GM12873 (cell line): ENCODE results near the gene RXRA.

Experiments
- CTCF ChIP-seq: IDR thresholded peaks from 2 replicates; pipeline ENCODE4 v1.5.1; 2012; ENCODE audit warnings: low read depth, mild to moderate bottlenecking, moderate library complexity, low read length, control low read depth; ENCODE audit not compliant: insufficient read depth; ENCODE audit errors: missing control alignments

RXRA gene

DNA sequence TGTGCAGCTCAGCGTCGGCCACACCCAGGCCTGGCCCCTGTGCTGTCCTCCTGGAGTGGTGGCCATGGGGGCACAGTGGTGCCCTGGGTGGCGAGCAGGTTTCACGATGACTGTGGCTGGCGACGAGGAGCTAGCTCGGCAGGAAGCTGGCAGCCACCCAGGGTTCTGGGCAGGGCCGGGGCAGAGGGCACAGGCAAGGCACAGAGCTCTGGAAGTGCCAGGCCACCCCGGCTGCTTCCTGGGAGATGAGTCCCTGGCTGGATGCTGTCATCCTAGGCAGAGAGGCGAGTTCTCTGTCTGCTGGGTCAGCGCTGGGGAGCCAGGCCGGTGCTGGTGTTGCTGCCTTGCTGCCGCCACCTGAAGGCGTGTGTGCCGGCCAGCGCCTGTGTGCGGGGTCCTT is 51.7 kb downstream of the RXRA start:
- no peak for TF ChIP-seq CTCF

DNA sequence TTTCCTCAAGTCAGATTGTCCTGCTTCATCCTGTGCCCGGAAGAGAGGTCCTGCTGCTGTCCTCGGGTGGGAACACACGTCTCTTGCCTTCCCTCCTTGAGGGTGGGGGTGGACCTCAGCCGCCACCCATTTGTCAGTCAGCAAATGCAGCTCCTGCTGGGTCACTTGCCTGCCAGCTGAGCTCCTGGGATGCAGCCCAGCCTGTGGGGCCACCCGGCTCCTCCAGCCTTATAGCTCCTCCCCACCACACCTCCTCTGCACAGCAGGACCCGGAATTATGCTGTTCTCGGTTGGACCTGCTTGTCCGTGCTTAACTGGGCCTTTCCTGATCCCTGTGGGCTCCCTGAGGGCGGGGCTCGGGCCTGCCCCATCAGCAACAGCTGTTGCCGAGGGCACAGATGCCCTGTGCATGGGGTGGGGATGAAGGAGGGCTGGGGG is 52.7 kb downstream of the RXRA start:
- no peak for TF ChIP-seq CTCF

DNA sequence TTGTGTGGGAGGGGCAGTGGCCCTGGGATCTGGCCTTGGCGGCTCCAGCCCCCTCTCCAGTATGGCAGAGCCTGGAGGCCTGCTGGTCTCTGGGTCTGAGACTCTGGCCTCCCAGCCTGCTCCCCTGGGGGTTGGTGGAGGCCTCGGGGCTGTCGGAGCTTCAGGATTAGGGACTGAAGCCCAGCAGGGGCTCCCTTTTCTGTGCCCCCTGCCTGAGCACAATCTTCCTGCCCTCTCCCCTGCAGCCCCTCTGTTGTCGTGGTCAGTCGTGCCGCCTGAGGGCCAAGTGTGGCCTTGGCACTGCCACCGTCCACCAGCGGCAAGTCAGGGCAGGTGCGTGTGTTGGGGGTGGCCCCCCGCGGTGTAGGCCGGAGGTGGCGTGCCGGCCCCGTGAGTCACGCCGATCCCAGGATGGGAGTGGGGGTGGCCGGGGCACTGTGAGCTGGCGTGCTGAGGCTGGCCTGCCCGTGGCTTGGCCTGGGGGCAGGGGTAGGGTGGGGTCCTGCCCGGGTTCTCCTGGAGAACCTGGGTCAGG is 53.6 kb downstream of the RXRA start:
- TF ChIP-seq CTCF, result no peak

DNA sequence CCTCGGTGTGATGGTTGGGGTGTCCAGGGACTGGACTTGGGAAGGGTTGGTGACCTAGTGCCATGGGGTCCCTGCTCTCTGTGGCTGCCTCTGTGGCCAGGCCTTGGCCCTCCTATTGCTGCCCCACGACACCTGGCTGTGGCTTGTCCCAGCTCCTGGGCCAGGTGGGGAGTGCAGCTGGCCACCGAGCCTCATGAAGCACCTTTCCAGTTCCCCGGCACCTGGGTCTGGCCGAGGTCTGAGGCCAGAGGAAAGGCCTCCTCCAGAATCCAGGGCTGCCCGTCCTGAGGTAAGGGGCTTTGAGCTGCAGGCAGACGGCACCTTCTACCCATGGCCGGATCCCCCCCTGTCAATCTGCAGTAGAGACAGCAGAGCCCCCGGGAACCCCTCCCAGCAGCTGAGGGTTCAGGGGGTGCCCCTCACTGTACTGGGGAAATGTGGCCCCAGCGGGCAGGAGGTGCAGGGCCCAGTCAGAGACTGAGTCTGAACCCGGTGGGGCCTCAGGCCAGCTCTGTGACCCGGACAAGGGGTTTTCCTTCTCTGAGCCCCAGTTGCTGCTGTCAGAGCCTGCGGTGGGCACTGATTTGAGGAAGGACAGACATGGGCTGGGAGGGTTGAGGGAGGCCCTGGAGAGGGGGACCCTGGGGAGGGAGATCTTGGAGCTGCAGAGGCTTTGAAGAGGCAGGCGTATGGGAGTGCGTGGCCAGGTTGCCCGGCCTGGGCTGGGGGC is 54.5 kb downstream of the RXRA start:
- no peak for TF ChIP-seq CTCF

DNA sequence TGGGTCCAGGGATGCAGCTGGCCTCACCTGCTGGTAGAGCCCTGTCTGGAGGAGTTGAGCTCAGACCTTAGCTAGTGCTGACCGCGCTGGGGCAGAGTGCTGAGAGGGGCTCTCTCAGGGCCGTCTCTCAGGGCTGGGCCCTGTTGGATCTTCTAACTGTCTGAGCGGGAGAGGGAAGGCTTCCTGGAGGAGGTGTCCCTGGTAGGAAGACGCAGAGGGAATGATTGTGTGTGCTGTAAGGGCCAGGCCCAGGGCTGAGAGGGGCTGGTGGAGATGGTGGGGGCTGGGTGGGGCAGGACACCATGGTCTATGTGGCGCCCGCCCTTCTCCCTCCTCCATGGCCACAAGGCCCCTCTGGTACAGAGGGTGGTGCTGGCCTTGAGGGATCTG is 55.0 kb downstream of the RXRA start:
- TF ChIP-seq CTCF, result no peak

DNA sequence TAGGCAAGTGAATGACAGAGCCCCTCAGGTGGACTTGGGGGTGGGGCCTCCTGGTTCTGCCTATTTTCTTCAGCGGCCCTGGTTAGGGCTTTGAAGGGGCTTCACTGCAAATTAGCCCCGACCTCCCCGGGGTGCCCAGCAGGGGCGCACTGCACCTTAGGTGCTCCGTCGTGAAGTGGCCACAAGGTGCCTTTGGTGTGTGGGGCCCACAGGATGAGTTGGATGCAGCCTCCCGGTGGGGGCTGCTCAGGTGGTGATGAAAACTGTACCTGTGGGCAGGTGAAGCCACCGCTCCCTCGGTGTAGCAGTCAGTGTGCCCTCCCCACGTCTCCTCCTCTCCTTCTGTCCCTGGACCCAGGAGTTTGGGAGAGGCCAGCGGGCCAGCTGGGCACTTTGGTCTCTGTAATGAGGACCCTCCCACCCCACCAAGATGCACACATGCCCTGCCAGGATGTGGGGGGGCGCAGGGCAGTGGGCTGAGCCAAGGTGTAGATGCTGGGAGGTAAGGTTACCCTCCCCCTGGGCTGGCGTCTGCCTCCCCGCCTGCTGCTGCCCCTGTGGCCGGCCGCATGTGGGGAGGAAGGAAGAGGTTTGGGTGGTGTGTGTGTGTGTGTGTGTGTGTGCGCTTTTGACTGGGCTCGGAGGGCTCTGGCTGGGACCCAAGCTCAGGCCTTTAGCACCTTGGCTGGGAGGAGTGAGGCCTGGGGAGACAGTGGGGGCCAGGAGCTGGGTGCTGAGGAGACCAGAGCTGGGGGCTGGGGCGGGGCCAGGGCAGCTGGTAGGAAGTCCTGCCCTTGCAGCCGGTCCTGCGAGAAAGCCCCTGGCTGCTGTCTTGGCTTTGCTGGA is 55.6 kb downstream of the RXRA start:
- TF ChIP-seq CTCF, result peak; percentile 67

- no peak for TF ChIP-seq CTCF
These were observed 56.5 kb downstream of the RXRA start for GRCh38 chr9:134382733-134383132.
